ENCODE measurements around the gene ABO.

- no peak for TF ChIP-seq CTCF (conservative IDR thresholded peaks at IDR 0.05)
- no peak for TF ChIP-seq EZH2 (IDR thresholded peaks at IDR 0.05; ENCODE audit: low read depth)
These were observed 68.7 kb downstream of the ABO start for GRCh38 chr9:133205996-133206931.
